ENCODE measurements around the gene SPSB1.
A peak's percentile ranks its signal among the peaks of the same experiment; 100 is the strongest.

The SPSB1 gene

DNA sequence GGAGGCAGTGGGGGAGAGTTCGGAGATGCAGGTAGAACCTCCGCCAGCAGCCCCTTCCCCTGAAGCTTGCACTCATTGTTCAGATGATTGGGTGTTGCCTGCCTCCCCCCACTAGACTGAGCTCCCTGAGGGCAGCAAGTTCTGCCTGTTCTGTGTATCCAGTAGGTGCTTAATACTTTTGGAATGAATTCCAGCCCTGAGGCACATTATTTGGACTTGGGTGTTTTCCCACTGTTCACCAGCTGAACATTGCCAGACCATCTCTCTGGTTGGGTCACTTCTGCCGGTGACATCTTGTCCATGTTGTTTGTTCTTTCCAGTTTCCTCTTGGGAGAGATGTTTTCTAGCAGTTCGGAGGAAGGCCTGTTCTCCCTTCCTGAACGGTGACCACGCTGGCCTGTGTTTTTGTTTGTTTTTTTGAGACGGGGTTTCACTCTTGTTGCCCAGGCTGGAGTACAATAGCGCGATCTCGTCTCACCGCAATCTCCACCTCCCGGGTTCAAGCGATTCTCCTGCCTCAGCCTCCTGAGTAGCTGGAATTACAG is 48.7 kb downstream of the SPSB1 start:
- no peak for DNase-seq
- TF ChIP-seq, protein P1, sequence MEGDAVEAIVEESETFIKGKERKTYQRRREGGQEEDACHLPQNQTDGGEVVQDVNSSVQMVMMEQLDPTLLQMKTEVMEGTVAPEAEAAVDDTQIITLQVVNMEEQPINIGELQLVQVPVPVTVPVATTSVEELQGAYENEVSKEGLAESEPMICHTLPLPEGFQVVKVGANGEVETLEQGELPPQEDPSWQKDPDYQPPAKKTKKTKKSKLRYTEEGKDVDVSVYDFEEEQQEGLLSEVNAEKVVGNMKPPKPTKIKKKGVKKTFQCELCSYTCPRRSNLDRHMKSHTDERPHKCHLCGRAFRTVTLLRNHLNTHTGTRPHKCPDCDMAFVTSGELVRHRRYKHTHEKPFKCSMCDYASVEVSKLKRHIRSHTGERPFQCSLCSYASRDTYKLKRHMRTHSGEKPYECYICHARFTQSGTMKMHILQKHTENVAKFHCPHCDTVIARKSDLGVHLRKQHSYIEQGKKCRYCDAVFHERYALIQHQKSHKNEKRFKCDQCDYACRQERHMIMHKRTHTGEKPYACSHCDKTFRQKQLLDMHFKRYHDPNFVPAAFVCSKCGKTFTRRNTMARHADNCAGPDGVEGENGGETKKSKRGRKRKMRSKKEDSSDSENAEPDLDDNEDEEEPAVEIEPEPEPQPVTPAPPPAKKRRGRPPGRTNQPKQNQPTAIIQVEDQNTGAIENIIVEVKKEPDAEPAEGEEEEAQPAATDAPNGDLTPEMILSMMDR (IDR thresholded peaks at IDR 0.05; ENCODE audit: low read depth, low read length): no peak
- Histone ChIP-seq H3K4me3 (ENCODE audit: low read depth, low read length) (no peak overlapping the region), H3K9me3 (no peaks in the 10 kb centered on the region), H3K4me1 (no peaks in the 10 kb centered on the region), H3K36me3 (no peaks in the 10 kb centered on the region), H3K27me3 (no peaks in the 10 kb centered on the region)

DNA sequence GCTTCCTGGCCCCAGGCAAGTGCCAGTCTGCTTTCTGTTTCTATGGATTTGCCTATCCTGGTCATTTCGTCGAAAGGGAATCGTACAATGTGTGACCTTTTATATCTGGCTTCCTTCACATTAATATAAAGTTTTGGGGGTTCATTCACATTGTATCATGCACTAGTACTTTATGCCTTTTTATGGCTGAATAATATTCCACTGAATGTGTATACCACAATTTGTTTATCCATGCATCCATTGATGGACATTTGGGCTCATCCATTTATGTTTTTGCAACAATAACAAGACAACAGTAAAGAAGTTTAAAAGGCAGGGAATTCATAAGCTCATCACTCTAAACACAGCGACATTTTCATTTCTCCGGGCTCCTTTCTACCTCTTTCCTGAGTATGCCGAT is 50.6 kb downstream of the SPSB1 start:
- TF ChIP-seq, protein P1 (IDR thresholded peaks at IDR 0.05; ENCODE audit: low read depth, low read length): no peak
- H3K4me1 ChIP-seq: no peaks in the 10 kb centered on the region
- no peaks in the 10 kb centered on the region for H3K36me3 ChIP-seq
- no peak overlapping the region for H3K4me3 ChIP-seq (ENCODE audit: low read depth, low read length)
- DNase-seq: no peak
- no peaks in the 10 kb centered on the region for H3K9me3 ChIP-seq
- no peaks in the 10 kb centered on the region for H3K27me3 ChIP-seq

DNA sequence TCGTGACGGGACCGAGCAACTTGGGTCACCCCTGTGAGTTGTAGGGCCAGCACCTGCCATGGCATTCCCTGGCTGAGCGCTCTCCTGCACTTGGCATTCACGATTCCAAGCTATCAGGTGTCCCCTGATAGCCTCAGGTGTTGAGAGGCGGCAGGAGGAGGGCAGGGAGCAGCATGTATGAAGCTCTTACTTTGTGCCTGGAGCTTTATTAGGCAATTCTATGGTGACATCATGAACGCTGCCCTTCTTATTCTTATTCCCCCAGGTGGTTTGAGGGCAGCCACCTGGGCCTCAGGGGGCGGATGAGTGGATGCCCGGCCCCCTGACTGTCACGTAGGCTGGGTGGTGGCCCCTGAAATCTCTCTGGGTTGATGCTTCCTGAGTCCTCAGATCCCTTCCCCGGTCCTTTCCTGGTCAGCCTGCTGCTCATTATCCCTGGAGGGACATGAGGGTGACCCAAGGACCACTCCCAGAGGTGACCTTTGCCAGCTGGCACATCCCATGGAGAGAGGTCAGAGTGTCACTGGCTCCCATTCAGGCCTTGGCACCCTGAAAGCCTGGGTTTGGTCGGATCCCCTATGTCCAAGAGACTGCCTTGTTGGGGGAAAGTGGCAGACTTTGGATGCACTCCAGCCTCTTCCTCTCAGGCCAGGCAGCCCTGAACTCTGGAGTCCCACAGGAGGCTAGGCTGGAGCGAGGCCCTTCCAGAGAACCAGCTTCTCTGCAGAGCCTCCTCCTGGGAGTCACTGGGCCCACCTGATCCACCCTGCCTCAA is 51.9 kb downstream of the SPSB1 start:
- H3K27me3 ChIP-seq: no peaks in the 10 kb centered on the region
- TF ChIP-seq, protein P1 (IDR thresholded peaks at IDR 0.05; ENCODE audit: low read depth, low read length): no peak
- DNase-seq: no peak

GRCh38 chr1:9345471-9345870 is 52.8 kb downstream of the SPSB1 start:
- Histone ChIP-seq H3K9me3 (no peaks in the 10 kb centered on the region), H3K36me3 (no peaks in the 10 kb centered on the region), H3K4me3 (ENCODE audit: low read depth, low read length) (no peak overlapping the region), H3K27me3 (no peaks in the 10 kb centered on the region), H3K4me1 (no peaks in the 10 kb centered on the region)
- TF ChIP-seq, protein P1 (IDR thresholded peaks at IDR 0.05; ENCODE audit: low read depth, low read length): no peak
- no peak for DNase-seq

More for the DNA sequence above, 51.9 kb downstream of the SPSB1 start:
- no peaks in the 10 kb centered on the region for H3K36me3 ChIP-seq
- H3K4me3 ChIP-seq (ENCODE audit: low read depth, low read length): no peak overlapping the region
- no peaks in the 10 kb centered on the region for H3K4me1 ChIP-seq
- H3K9me3 ChIP-seq: no peaks in the 10 kb centered on the region

GRCh38 chr1:9345922-9346321 is 53.2 kb downstream of the SPSB1 start:
- TF ChIP-seq, protein P1 (IDR thresholded peaks at IDR 0.05; ENCODE audit: low read depth, low read length): no peak
- Histone ChIP-seq H3K36me3 (no peaks in the 10 kb centered on the region), H3K9me3 (no peaks in the 10 kb centered on the region), H3K4me1 (no peaks in the 10 kb centered on the region), H3K4me3 (ENCODE audit: low read depth, low read length) (no peak overlapping the region), H3K27me3 (no peaks in the 10 kb centered on the region)
- DNase-seq: peak; percentile 21

GRCh38 chr1:9346566-9346965 is 53.9 kb downstream of the SPSB1 start:
- Histone ChIP-seq H3K9me3 (no peaks in the 10 kb centered on the region), H3K4me3 (ENCODE audit: low read depth, low read length) (no peak overlapping the region), H3K27me3 (no peaks in the 10 kb centered on the region), H3K4me1 (no peaks in the 10 kb centered on the region), H3K36me3 (no peaks in the 10 kb centered on the region)
- TF ChIP-seq, protein P1 (IDR thresholded peaks at IDR 0.05; ENCODE audit: low read depth, low read length): no peak
- no peak for DNase-seq
